Hepatic stellate cell (primary cell): ENCODE results near the gene NHS.

Source experiments
- DNase-seq: peaks from one replicate; pipeline ENCODE4 v3.0.0; 2011; ENCODE audit warnings: low spot score

Gene NHS

GRCh38 chrX:17623750-17624149 is 248.8 kb downstream of the NHS start:
- DNase-seq: no peak

GRCh38 chrX:17627026-17627425 is 252.0 kb downstream of the NHS start:
- no peak for DNase-seq

- DNase-seq: no peak
These were observed 254.0 kb downstream of the NHS start for GRCh38 chrX:17628976-17629375.

- DNase-seq: no peak
These were observed 254.5 kb downstream of the NHS start for GRCh38 chrX:17629519-17629918.

- no peak for DNase-seq
These were observed 256.6 kb downstream of the NHS start for GRCh38 chrX:17631647-17632046.

GRCh38 chrX:17632942-17633341 is 257.9 kb downstream of the NHS start:
- DNase-seq: no peak

- DNase-seq: no peak
These were observed 258.5 kb downstream of the NHS start for GRCh38 chrX:17633546-17633945.

GRCh38 chrX:17634542-17635207 is 259.7 kb downstream of the NHS start:
- DNase-seq: no peak

GRCh38 chrX:17635231-17635630 is 260.2 kb downstream of the NHS start:
- no peak for DNase-seq

- no peak for DNase-seq
These were observed 262.2 kb downstream of the NHS start for GRCh38 chrX:17637235-17637634.

- DNase-seq: no peak
These were observed 263.7 kb downstream of the NHS start for GRCh38 chrX:17638731-17639130.

- no peak for DNase-seq
These were observed 267.9 kb downstream of the NHS start for GRCh38 chrX:17642891-17643290.

- DNase-seq: no peak
These were observed 268.5 kb downstream of the NHS start for GRCh38 chrX:17643528-17643927.

- no peak for DNase-seq
These were observed 269.0 kb downstream of the NHS start for GRCh38 chrX:17644001-17644400.

- DNase-seq: no peak
These were observed 279.1 kb downstream of the NHS start for GRCh38 chrX:17654116-17654515.

- DNase-seq: no peak
These were observed 280.4 kb downstream of the NHS start for GRCh38 chrX:17655211-17656034.

GRCh38 chrX:17656035-17656418 is 281.0 kb downstream of the NHS start:
- no peak for DNase-seq

GRCh38 chrX:17656556-17656955 is 281.6 kb downstream of the NHS start:
- DNase-seq: no peak

- no peak for DNase-seq
These were observed 287.4 kb downstream of the NHS start for GRCh38 chrX:17662391-17662790.

- DNase-seq: no peak
These were observed 293.9 kb downstream of the NHS start for GRCh38 chrX:17668929-17669328.

GRCh38 chrX:17669458-17669857 is 294.5 kb downstream of the NHS start:
- DNase-seq: no peak

- DNase-seq: no peak
These were observed 294.9 kb downstream of the NHS start for GRCh38 chrX:17669891-17670290.

GRCh38 chrX:17670874-17671273 is 295.9 kb downstream of the NHS start:
- no peak for DNase-seq

- DNase-seq: no peak
These were observed 299.6 kb downstream of the NHS start for GRCh38 chrX:17674601-17675000.
